ENCODE measurements around the gene CAPN2.
"Not testable (repeated sequence)": the region's sequence is repeated elsewhere in the genome, so short reads cannot be mapped to it uniquely, and the experiment has no call there.

CAPN2 gene

DNA sequence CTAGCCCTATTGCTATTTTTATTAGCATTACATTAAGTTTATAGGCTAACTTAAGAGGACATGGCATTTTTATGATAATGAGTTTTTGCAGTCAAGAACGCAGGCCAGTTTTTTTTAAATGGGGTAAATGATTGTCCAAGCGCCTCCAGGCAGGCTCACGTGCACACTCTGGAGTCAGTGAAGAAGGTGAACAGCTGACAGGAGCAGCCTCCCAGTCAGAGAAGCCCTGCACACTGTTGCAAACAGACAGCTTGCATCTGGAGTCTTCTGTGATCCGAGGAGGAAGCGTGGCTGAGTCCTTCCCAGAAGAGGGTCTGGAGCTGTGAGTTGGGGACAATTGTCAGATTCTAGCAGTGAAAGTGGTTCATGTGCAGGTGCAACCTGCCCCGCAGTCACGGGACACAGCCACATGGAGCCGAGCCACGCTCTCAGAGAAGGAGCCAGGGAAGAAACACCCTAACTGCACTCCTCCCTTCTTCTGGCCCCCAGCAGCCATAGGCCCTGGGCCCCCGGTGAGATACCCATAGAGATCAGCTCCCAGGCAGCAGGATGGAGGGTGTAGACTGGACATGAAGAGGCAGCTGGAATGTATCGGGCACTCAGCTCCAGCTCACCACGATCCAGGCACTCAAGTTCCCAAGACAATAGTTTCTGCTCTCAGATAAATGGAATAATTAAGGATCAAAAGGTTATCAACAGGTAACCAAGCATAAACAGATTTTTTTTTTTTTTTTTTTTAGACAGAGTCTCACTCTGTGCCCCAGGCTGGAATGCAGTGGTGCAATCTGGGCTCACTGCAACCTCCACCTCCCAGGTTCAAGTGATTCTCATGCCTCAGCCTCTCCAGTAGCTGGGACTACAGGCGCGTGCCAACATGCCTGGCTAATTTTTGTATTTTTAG lies 26.4 kb downstream of the CAPN2 start:
- in situ Hi-C loops (cut with MboI; ENCODE audit: low sequenced_read_pairs), result no loop called here

DNA sequence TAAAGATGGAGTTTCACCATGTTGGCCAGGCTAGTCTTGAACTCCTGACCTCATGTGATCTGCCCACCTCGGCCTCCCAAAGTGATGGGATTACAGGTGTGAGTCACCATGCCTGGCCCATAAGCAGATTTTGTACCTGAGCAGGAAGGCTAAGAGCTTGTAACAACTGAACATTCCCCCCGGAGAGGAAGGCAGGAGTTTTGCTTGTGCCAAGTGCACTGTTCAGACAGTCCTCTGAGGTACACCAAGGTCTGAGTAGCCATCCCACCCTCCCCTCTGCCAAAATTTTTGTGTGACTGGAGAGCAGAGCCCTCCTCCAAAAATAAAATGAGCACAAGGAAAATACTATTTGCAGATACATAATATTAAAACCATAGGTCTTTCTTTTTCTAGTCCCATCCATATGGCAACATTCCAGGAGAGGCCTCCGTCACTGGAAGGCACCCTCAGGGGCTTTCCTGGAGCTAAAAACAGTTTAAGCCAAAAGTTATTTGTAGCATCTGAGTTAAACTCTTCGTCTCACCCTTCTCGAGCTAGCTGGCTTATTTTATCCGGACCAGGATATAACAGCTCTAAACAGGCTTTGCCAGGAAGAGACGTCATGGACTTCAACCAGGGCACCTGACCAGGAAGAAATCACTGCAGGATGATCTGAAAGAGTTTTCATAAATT lies 27.2 kb downstream of the CAPN2 start:
- in situ Hi-C loops (cut with MboI; ENCODE audit: low sequenced_read_pairs), result no loop called here

DNA sequence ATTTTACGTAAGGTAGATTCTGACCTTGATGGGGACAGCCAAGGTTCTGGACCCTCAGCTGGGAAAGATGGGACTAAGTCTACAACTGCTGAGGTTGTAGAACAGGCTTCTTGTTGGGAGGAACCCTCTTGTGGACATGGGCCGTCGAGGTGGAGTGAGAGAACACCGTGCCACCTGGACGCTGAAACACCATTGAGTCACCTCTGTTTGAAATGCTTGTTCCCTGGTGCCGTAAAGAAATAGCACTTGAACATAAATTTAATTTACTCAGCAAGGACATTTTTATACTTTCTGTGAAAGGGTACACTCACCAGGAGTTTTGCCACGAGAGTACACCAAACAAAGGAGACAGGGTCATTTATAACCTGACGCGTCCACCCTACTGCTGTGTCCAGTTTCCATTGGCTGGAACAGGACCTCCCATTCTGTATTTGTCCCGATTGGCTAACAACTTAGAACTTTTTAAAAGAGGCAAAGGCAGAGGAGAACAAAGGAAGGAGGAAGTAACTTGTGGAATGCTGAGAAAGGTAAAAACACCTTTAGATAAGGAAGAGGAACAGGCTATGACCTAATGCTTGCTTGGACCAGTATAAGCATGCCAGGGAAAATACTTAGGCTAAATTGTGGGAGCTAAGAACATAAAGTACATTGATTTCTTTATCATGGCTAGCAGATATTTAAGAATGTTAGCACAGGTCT lies 27.8 kb downstream of the CAPN2 start:
- in situ Hi-C loops (cut with MboI; ENCODE audit: low sequenced_read_pairs), result not testable (repeated sequence)

DNA sequence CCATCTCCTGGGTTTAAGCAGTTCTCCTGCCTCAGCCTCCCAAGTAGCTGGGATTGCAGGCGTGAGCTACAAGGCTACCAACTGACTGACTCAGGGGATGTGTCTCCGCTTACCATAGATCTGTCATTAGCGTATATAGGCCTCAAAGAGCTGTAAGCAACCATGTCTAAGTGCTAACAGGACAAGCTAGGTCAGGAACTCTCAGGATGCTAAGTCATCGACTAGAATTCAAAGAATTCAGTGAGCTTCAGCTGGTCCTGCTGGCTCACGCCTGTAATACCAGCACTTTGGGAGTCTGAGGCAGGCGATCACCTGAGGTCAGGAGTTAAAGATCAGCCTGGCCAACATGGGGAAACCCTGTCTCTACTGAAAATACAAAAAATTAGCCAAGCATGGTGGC lies 29.5 kb downstream of the CAPN2 start:
- in situ Hi-C loops (cut with MboI; ENCODE audit: low sequenced_read_pairs), result no loop called here

DNA sequence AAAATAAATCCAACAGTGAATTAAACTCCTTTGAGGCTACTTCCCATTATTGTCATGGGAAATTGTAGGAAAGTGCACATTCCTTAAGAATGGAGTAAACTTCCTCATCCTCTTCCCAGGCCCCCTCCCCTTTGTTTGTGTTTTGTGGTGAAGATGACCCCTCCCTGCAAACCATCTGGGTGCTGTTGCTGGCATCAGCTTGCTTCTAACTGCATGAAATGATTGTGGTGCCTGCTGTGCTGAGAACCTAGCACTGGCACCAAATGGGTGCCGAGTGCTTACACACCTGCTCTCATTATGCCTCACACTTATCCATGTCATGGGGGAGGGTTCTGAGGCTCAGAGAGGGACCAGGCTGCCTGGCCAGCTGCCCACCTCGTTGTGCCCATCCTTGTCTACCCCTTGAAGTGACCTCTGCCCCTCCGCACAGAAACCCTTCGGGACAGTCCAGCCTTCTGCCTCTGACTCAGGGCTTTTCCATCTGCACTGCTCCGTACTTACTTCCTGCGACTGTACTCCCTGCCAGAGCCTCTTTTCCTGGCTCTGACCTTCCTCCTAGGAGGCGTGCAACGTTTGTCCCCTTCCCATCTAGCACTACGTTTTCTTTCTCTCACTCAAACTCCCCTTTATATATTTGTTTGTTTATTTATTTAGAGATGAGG lies 30.6 kb downstream of the CAPN2 start:
- in situ Hi-C loops (cut with MboI; ENCODE audit: low sequenced_read_pairs), result no loop called here

DNA sequence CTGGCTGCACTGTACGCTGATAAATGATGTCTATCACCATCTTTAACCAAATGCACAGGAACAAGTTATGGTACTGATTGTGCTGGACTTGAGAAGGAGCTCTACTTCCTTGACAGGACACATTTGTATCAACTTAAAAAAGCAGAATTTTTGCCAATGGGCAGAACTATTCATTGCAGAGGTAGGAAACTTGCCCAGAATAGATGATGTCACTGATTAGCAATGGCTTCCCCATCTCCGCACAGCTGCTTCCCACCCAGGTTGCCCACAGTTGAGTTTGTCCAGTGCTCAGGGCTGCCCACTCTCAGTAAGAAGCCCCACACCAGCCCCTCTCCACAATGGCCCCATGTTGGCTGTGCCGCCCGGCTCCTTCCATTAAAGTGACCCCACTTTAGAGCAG lies 33.4 kb downstream of the CAPN2 start:
- in situ Hi-C loops (cut with MboI; ENCODE audit: low sequenced_read_pairs), result no loop called here

DNA sequence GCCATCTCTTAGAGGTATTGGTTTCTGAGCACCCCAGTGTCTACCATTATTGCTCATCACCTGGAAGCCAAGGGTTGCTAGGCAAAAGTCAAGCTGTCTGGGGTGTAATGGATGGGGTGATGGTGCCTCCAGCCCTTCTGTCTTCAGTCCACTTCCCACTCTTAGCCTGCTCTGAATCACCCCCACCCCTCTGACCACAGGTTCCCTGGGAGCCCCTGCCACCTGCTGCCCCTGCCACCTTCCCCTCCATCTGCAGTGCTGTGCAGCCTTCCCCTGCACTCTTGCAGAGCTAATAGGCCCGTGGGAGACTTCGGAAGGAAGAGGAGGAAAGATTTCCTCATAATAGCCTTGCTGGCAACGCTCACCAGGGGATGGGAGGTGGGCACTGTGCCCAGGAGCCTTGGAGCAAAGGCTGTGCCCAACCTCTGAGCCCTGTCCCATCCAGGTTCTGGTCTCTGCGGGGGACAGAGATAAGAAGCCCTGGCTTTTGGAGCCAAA lies 35.5 kb downstream of the CAPN2 start:
- in situ Hi-C loops (cut with MboI; ENCODE audit: low sequenced_read_pairs), result no loop called here

DNA sequence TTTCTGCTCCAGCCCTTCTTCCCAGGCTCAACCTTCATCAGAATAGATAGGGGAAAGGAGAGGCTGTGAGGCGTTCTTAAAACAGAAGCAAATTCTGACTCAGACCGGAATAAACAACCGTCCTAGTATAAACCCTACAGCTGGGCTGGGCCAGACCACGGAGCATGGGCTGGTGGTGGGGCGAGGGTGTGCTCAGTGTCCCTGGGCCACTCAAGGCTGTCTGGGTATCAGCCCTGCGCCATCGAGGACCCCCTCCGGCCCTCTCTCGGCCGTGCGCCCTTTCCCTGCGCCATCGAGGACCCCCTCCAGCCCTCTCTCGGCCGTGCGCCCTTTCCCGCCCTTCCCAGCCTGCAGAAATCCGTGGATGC lies 36.0 kb downstream of the CAPN2 start:
- in situ Hi-C loops (cut with MboI; ENCODE audit: low sequenced_read_pairs), result no loop called here

DNA sequence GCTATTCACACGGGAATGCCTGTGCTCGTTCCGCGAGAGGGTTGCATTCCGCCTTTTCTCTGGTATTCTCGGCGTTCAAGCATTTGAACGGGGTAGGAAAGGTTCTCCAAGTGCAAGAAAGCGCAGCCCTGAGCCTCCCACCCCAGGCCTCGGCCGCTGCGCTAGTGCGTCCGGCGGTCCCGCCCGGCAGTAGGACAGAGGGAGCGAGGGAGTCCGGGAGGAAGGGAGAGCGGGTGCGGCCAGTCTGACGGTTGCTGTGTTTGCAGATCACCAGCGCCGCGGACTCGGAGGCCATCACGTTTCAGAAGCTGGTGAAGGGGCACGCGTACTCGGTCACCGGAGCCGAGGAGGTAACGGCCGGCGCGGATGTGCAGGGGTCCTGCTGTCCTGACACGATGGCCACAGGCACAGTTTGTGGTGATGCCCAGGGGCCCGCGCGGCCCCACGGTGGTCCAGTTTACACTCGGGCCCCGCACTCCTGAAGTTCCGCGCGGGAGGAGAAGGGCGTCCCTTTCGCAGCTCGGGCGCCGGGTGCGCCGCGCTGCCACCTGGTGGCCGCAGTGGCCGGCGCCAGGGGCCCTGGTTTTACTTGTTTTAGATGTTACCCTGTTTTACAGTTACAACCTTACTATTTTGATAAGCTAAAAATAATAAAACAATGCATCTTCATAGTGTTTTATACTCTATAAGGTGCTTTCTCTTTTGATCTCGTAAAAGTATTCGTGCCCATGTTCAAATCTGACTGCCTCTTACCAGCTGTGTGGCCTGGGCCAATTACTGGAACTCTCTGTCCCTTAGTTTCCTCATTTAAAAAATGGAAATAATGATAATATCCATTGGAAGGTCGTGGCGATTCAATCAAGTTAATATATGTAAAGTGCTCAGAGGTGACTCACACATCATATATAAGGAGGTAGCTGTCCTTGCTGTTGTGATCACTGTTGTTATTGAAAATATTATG lies 36.7 kb downstream of the CAPN2 start:
- in situ Hi-C loops (cut with MboI; ENCODE audit: low sequenced_read_pairs), result no loop called here

DNA sequence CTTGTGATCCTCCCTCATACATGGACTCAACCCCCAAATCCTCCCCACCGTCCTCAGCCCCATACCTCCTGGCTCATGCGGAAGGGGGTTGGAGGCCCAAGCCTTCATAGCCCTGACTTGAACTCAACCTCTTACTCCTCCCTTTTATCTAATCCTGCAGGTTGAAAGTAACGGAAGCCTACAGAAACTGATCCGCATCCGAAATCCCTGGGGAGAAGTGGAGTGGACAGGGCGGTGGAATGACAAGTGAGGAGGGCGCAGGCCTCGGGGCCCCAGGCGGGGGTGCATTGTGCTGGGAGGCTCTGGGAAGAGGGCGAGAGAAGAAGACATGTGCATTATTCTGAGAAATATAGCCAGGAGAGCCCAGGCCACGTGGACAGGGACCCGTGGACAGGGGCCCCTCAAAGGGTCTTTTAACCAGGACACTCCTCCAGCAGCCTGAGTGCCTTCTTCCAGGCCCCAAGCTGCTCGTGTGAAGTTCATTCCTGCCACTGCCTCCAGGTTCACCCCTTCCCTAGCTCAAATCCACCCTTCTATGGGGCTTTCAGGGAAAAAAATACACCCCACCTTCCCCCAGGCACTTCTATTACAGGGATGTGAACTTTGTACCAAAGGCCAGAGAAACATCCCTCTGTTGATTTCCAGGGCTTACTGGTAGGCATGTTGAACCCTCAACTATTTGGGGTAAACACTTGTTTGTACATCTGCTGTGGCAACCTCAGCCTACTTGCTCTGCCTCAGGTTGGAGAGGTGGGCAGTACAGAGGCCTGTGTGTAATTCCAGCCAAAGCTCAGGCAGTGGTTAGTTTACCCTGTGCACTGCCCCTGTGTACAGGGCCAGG lies 38.6 kb downstream of the CAPN2 start:
- in situ Hi-C loops (cut with MboI; ENCODE audit: low sequenced_read_pairs), result no loop called here

DNA sequence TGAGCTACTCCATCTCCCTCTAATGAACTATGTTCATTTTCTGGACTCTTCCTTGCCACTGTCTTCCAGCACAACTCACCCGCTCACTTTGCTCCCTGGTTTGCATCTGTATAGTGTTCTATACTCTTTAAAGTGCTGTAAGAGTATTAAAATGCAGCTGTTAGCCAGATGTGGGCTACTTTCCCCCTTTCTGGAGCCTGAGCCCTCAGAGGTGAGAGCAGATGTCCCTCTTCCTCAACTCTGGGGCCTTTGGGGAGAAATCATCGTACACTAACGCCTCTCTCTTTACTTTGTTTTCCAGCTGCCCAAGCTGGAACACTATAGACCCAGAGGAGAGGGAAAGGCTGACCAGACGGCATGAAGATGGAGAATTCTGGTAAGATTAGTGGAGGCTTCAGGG lies 39.4 kb downstream of the CAPN2 start:
- in situ Hi-C loops (cut with MboI; ENCODE audit: low sequenced_read_pairs), result no loop called here

DNA sequence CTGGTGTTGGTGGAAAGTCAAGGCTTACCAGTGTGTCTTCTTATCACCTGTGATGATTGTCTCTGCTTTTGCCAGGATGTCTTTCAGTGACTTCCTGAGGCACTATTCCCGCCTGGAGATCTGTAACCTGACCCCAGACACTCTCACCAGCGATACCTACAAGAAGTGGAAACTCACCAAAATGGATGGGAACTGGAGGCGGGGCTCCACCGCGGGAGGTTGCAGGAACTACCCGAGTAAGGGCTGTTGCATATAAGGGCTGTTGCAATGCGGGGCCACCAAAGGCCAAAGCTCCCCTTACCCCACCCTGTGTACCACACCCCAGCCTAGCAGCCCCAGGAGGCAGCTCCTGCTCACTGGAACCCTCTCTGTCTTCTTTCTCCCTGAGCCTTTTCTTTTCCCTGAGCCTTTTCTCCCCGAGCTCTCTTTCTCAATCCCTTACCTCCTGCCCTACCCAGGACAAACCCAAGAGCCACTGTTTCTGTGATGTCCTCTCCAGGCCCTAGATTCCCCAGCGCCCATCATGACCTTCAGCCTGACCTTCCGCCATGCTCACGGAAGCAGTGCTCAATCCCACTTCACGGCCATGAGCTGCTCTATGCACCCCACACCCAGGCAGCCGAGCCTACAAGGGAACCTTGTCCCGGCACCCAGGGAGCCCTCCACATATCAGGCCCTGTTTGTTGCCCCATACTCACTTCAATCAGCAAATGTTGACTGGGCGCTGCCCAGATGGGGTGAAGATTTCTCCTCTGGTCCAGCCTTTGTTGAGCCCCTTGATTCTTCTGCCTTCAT lies 40.6 kb downstream of the CAPN2 start:
- in situ Hi-C loops (cut with MboI; ENCODE audit: low sequenced_read_pairs), result no loop called here

DNA sequence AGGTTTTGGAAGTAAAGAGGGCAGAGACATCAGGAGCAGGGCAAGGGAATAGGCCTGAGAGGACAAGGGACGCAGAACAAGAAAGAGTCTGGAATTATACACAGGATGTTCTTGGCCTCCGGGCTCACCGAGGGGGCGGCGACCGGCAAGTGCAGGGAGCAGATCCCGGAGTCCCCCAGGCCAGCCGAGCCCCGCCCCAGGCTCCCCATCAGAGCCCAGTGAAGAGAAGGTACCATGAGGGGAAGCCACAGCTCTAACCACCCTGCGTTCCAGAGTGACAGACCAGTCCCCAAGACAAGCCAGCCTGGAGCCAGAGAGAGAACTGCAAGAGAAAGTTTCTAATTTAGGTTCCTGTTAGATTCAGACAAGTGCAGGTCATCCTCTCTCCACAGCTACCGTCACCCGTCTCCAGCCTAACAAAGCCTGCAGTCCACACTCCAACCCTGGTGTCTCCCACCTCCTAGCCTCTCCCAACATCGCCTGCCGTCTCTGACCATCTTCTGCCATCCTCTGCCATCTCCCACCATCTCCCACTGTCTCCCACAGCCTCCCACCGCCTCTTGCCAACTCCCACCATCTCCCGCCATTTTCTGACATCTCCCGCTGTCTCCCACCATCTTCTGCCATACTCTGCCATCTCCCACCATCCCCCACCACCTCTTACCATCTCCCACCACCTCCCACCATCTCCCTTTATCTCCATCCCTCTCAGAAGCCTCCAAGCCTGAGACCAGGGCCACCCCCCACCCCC lies 42.5 kb downstream of the CAPN2 start:
- in situ Hi-C loops (cut with MboI; ENCODE audit: low sequenced_read_pairs), result loop anchor here (5.0 kb wide), 1 partner anchor 38 kb away; no protein-coding TSS in a partner anchor

DNA sequence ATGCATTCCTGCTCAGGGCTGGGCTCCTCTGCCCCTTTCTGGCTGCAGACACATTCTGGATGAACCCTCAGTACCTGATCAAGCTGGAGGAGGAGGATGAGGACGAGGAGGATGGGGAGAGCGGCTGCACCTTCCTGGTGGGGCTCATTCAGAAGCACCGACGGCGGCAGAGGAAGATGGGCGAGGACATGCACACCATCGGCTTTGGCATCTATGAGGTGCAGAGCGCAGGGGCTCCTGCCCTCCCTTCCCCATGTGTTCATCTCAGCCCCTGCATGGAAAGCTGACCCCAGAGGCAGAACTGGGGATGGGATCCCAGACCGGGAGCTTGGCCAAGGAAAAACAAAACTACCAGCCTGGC lies 43.1 kb downstream of the CAPN2 start:
- in situ Hi-C loops (cut with MboI; ENCODE audit: low sequenced_read_pairs), result loop anchor here (5.0 kb wide), 1 partner anchor 38 kb away; no protein-coding TSS in a partner anchor

DNA sequence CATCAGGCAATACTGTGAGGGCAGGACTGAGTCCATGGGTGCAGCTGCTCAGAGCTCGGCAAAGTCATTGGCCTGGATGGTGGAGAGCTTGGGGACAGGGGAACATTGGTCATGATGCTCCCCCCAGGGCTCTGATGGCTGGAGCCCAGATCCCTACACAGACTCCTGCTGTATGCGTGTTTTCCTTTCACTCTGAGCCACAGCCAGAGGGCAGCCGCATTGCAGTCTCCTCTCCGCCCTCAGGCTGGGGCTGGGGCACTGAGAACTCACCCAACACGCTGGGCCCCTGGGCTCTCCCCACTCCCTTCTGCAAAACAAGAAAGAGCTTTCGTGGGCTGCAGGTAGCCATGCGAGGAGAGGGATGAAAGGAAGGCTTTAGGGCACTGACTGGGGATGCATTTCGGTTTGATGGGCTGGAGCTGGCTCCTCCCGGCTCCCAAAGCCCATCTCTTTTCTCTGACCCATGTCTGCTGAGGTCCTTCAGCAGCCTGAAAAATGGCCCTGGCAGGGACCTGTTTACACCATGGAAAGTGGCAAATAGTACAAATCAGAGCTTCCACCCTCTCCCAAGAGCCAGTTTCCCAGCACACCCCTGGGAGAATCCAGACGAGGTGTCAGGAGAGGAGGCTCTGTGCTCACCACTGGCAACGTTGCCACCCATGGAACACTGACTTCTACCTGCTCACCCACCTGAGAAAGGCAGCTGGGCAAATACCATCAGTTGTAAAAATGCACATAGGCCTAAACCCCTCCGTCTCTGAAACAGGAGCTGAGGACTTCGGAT lies 43.8 kb downstream of the CAPN2 start:
- in situ Hi-C loops (cut with MboI; ENCODE audit: low sequenced_read_pairs), result loop anchor here (5.0 kb wide), 1 partner anchor 39 kb away; no protein-coding TSS in a partner anchor

All from HL-60/S4 (cell line).